Non-pigmented ciliary epithelial cell (primary cell): ENCODE data around the gene PVALB.
A peak's percentile ranks its signal among the peaks of the same experiment; 100 is the strongest.

Source experiments
- DNase-seq: peaks from one replicate; pipeline ENCODE4 v3.0.0-alpha.2; 2010; ENCODE audit warnings: low read depth

Gene PVALB

DNA sequence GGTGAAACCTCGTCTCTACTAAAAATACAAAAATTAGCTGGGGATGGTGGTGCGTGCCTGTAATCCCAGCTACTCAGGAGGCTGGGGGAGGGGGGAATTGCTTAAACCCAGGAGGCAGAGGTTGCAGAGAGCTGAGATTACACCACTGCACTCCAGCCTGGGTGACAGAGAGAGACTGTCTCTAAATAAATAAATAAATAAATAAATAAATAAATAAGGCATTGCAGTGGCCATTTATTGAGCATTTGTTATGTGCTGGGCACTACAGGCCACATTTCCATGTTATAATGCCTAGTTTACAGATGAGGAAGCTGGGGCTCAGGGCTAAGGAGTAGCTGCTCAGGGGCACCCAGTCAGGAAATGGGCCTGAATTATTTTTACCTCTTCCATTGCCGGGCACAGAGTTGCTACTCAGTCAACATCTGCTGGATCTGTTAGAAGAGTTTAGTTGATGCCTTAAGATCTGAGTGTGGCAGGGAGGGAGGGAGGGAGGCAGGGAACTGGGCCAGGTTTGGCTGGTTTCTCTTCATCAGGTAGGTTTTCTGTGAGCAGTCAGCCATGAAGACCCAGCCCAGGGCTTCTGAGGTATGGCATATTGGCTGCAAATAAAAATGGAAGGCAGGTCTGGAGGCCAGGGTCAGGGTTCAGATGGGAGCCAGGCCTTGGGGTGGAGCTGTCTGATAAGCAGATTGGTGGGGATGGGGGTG lies 5.6 kb downstream of the PVALB start:
- no peak for DNase-seq

DNA sequence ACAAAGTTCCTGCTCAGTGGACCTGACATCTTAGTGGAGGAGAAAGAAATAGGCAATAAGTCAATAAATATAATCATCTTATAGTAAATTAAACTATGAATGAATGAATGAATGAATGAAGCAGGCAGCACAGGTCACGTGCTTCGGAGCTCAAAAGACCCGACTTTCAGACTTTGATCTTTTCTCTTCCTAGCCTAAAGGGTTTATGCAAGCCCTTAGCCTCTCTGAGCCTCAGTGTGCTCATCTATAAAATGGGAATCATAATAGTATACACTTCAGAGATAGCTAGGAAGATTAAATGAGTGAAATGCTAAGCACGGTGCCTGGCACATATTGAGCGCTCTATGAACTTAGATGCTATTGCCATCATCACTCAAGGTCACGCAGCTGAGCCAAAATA lies 7.5 kb downstream of the PVALB start:
- no peak for DNase-seq

DNA sequence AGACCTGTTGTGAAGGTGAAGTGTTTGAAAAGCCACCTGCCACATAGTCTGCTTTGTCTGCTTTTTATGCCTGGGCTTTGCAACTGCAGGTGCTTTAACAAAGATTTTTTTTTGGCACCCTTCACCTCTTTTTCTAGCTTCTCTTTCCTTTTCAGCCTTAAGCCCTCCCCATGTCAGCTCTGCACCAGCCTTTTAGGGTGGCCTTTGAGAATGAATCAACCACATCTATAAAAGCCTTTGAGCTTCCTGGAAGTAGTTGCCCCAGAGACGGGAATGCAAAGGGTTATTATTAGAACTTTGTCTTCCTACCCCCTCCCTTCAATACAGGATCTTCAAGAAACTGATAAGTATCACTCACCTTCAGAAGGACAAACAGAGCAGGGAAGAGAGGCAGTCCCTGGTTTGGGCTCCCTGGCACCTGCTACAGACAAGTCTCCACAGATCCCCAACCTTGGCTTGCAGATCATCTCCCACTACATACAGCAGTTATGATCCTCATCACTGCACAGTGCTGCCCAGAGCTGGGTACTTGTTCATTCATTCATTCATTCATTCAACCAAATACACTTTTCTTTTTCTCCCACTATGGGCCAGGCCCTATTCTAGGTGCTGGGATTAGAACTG lies 8.0 kb downstream of the PVALB start:
- DNase-seq: no peak

DNA sequence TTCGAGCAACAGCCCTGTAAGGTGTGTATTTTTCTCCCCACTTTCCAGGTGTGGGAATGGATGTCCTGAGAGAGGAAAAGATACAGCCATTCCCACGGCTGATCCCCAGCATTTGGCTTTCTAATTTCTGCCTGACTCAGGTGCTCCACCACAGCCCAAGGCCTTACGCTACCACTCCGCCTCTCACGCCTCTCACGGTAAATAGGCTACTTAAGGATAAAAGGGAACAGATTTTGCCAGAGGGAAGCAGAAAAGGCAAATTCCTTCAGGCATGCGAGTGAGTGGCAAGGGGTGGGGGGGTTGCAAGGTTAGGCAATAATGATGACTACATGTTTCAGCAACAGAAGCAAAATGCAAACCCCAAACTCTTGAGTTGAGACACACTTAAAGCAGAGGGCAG lies 9.2 kb downstream of the PVALB start:
- no peak for DNase-seq

DNA sequence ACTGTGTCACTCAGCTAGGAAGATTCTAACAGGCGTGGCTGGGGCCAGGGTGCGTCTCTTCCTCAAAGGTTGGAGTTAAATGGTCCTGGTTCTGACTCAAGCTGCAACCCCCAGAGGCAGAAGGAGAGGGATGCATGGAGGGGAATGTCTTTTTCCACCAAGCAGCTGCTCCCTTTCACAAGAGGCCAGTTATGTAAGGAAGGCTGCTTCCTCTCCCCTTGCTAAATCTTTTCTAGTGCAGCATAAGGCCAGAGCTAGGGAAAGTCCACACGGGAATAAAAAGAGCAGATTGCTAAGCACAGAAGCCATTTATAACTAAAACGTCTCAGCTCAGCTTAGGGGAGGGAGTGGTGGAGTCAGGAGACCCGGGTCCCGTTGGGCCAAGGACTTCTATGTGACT lies 10.0 kb downstream of the PVALB start:
- DNase-seq: no peak

DNA sequence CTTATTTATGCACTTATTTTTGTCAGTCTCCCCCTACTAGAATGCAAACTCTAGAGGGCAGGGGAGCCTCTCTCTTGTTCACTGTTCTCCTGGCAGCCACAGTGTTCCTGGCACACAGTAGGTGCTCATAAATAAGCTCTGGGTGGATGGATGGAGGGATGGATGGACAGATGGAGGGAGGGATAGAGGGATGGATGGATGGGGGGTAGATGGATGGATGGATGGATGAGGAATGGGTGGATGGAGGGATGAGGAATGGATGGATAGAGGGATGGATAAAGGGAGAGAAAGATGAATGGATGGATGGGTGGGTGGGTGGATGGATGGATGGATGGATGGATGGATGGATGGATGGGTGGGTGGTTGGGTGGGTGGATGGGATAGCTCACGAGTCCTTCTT lies 13.5 kb downstream of the PVALB start:
- no peak for DNase-seq

DNA sequence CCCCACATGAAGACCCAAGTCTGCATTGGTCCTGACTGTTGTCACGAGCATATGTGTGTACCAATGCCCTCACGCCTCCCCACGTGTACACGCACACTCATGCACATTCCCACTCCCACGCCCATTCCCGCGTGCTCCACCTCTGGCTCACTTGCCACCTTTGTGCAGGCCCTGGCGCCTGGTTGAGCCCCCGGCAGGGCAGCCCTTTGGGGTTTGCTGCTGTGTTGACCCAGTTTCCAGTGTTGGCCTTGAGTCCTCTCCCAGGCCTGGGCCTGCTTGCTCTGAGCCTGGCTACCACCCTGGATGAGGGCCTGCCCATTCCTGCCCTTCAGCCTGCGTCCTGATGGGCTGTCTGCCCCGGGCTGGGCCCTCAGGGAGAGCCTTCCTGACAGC lies 18.2 kb downstream of the PVALB start:
- no peak for DNase-seq

DNA sequence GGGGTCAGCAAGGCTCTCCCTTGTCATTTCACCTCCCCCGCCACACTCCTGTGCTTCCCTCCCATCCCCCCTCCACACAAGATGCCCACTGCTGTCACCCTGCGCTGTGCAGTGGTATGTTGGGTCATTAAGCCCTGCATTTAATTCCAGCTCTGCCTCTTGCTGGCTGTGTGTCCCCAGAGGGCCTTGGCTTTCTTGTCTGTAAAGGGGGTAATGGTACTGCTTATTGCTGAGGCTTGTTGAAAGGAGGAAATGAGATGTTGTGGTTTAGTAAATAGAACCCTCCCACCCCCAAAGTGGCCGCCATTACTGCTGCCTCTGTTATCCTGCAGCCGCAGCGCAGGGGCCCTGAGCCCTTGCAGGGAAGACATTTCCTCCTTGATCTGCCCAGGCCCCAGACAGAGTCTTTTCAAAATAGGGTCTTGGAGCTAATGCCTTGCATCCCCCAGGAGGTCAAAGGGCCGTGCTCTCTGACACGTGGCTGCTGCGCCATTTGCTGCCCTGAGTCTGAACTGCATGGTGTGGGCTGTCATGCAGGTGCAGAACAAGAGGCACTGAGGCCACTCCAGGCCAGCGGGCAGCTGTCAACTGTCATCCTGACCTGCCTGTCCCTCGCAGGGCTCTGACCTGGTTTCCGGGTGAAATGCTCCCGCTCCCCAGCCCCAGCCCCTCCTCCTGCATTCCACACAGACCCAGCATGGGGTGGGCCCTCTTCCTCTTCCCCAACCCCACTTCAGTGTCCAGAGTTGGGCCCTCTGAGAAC lies 18.7 kb downstream of the PVALB start:
- DNase-seq: no peak

DNA sequence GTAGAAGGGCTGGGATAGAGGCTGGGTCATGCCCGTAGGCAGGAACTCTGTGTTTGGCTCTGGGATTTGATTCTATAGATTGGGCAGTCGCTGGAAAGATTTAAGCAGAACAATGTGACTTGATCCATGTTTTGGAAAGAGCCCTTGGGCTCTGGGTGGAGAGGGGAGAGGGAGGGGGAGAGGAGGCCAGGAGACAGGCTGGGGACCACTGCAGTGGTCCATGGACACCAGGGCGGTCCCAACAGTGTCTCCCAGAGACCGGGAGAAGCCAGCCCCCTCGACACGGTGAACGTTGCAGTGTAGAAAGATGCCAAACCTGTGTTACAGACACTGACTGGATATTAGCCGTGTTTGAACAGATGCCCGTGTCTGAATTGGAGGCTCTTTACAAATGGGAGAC lies 19.5 kb downstream of the PVALB start:
- no peak for DNase-seq

DNA sequence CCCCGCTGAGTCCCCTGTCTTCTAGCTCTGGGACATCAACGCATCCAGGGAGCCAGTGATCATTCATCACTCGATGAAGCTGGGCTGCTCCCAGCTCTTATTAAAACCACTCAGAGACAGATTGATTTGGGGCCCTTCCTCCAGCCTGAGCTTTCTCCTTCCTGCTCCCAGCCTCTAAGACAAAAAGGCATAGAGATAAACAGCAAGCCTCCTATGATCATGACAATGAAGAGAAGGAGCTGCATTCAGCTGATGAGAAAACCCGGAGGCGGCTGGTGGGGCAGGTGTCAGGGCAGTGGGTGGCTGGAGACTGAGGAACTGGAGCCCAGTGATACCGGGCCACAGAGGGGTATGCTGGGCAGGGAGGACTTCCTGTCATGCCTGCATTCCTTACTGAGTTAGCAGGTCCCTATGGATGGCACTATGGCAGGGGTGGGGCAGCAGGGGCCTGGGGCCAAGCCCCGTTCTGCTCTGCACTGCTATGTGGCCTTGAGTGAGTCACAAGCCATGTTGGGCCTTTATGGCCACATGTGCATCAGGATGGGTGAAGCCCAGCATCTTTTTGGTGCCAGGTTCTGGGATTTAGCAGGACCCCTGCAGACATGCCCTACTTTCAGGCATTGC lies 20.2 kb downstream of the PVALB start:
- no peak for DNase-seq

DNA sequence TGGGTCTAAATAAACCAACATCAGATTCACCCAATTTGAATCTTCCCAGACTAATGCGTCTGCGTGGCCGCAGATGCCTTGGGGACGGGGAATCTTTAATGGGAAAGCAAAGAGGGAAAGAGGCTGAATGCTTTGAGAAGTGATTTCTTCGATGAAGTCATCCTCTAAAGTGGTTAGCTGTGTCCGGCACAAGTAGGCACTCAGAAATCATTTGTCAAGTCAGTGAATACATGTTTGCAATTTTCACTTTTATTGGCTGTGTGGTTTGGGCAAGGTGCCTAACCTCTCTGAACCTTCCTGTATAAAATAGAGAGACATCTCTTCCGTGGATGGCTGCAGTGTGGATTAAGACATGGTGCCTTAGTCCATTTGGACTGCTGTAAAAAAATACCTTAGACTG lies 21.2 kb downstream of the PVALB start:
- no peak for DNase-seq

DNA sequence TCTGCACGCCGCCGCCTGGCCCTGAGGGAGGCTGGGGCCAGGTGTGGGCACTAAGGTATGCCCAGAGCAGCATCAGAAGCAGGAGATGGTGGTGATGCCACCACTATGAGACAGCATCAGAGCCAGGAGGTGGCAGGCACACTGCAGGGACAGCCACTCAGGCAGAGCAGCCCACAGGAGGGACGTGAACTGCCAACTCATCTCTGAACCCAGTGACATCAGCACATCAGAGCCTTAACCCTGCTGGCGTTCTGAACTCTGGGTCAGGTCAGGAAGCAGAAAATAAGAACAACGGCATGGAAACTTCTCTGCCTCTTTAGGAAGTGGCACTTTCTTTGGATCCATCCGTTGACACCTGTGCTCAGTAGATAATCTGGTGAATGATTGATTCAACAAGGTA lies 26.2 kb downstream of the PVALB start:
- DNase-seq: no peak

DNA sequence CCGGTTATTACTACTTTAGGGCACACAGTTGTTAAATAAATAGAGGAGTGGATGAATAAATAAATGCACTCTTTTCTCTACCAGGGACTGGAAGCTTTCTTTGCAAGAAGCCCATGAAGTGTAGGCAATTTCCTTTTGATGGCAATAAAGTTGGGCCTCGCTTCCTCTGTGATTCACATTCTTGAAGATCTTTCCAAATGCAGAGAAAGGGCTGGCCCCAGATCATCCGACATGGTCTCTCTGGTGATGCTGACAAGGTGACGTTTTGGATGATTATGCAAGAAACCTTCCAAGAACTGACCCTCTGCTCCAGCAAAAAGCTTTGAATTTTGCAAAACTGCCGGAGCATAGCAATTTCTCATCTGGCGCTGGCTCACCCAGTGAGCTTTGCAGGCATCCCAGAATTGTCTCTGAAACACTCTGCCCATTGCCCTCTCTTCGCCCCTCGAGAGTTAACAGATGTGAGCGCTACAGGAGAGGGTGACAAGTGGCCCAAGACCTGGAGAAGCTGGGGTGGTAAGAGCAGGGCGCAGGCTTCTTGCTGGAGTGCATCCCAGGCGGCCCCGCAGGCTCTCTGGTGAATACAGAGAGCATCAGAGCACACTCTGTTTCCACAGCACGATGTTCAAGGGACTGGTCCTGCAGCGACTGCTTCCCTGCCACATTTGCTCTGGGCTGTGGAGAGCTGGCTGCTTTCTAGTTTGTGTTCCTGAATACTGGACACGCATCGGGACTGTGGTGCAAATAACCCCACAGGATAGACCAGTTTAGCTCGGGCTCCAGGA lies 29.4 kb downstream of the PVALB start:
- no peak for DNase-seq

DNA sequence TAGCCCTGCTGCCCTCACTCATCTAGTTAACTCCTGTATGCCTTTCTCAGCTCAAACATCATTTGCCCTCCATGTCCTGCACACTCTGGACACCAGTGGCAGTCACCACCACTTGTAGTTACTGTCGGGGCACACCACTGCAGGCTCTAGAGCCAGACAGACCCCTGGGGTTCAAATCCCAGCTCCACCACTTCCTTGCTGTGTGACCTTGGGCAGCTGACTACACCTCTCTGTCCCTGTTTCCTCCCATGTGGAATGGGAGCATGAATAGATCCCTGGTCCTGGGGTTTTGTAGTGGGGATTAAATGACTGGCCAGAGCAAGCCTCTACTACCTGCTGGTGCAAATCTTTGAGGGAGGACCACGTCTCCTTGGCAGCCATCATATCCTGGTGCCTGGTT lies 33.1 kb downstream of the PVALB start:
- no peak for DNase-seq

DNA sequence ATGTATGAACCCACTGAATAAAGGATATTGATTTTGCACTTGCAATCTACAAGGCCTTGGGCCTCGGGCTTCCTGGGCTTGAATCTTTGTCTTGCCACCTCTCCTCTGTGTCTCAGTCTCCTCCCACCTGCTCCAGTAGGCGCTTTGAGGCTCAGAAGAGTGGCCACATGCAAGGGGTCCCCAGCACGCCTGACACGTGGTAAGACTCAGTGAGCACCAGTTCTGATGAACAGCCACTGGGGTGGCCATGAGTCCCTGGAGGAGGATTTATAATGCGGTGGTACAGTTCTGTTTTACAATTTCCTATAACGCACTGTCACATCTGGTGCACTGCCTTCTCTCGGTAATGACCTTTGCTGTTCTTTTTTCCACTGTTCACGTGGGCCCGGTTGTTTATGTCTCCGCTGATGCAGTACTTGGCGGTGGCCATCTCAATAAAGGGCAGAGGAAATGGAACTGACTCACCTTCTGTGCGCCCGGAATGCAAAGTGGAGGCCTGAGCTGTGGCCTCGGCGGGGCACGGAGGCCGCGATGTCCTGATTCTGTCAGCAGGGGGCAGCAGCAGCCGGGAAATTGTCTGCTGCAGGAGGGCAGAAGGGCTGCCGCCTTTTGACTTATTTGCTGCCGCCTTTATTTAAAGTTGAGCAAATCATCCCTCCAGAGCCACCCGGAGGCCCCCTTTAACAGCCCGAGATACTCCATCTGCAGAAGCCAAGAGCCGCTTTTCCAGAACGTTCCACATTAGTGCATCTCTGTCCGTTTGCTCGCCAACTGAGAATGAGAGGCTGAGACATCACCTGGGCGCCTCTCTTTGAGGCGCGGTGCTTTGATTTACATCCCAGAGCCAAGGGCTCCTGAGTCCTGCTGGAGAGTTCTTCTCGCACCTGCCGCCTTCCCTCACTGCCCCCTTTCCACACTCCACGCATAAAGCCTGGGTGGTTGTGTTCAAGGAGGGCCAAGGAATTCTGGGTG lies 34.9 kb downstream of the PVALB start:
- DNase-seq: peak; percentile 47

DNA sequence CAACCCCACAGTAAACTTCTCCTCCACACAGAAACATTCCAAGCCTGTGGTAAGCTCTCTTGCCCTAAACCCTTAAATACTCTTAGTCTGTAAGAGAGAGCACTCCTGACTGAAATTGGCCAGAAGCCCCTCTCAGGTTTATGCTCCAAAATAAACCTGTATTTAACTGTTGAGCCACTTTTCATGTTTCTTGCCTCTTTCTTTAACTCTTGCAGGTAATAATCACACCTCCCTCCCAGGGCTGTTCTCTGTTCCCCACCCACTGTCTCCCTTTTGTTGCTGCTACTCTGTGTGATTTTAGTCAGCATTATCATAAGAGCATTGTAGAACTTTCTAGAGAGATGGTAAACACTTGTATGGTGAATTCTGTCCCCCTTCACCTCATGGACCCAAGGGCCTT lies 38.8 kb downstream of the PVALB start:
- no peak for DNase-seq

DNA sequence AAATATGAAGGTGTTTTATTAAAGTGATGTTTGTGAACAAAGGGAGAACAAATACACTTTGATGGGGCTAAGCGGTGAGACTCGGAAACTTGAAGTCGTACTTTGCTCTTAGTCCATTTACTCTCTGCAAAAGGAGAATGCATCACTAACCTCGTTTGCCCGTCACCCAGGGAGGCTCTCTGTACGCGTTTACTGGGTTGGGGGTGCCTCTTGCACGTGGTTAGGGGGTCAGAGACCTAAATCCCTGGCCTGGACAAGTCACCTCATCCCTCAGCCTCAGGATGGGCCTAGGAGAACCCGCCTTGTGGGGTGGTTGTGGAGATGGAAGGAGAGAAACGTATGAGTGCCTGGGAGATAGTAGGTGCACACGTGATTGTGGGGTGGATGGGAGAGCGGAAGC lies 40.1 kb downstream of the PVALB start:
- no peak for DNase-seq

DNA sequence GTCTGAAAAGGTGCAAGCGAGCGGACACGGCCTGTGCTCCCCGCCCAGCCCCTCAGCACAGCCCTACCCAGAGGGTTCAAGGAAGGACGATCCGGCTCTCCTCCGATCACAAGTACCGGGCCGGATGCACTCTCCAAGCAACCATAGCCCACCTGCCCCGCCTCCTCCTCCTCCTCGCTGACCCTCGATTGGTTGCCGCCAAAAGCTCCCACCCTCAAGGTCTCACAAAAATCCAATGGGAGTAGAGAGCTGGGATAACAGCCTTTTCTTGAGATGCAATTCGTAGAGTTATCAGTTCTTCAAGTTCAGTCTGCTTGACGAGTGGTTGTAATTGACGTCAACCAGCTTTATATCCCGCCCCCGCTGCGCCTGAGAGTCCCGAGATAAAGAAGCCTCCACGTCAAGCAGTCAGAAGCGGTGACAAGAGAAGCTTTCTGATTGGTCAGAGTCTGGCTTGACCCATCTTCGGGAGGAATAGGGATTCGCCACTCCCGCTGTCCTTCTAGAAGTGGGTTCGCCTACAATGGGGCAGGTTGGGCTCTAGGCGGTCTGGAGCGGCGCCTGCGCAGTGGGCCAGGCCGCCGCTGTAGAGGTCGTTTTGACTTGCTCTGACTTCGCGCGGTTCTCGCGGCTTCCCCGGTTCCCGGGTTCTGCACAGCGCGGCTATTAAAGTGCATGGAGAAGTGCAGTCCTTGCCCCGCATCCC lies 40.7 kb downstream of the PVALB start, which contains the start of gene IFT27:
Gene IFT27 (minus strand): TSS at position 156 of the 706 bp plus-strand sequence. CDS start 412 bp downstream, outside the sequence.
- peak; percentile 100 for DNase-seq

DNA sequence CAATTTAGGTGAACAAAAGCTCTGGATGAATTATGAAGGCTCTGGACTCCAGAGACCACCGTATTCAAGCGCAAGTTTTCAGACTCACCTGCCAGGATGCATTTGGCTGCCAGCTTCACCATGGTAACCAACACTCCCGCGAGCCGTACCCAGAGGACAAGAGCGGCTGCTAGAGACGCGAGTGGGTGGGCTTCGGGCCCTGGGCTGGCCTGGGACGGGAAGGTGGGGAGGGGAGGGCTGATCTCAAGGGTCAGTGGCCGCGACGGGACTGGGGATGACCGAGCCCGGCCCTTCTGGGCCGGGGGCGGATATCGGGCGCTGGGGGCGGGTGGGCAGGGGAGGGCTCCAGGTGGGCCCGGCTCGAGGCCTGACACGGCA lies 41.3 kb downstream of the PVALB start:
- DNase-seq: no peak

DNA sequence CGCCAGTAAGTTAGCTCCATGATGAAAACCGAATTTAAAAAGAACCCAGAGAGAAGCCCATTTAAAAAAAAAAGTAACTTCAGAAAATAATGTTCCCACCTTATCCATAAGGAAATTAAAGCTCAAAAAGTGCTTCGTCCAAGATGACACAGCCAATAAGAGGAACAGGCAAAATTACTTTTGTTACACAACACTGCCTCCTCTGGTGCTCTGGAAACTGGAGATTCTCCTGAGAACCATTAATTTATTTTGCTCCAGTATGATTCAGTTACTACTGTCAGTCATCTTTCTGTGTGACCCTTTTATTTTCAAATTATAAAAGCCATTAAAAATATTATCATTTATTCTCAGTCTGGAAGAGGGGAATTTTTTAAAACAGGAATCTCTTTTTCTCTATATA lies 42.9 kb downstream of the PVALB start:
- no peak for DNase-seq
